NOMO-1 treated with dmso at 0.1 percent for 144 hours (cell line): ENCODE results near the gene ERCC1.
"Not testable (repeated sequence)": the region's sequence is repeated elsewhere in the genome, so short reads cannot be mapped to it uniquely, and the experiment has no call there.

Experiments
- DNase-seq: peaks from one replicate; lab custom pipeline; 2025; ENCODE audit not compliant: unreplicated experiment; lab: John Stamatoyannopoulos, UW

ERCC1 gene

DNA sequence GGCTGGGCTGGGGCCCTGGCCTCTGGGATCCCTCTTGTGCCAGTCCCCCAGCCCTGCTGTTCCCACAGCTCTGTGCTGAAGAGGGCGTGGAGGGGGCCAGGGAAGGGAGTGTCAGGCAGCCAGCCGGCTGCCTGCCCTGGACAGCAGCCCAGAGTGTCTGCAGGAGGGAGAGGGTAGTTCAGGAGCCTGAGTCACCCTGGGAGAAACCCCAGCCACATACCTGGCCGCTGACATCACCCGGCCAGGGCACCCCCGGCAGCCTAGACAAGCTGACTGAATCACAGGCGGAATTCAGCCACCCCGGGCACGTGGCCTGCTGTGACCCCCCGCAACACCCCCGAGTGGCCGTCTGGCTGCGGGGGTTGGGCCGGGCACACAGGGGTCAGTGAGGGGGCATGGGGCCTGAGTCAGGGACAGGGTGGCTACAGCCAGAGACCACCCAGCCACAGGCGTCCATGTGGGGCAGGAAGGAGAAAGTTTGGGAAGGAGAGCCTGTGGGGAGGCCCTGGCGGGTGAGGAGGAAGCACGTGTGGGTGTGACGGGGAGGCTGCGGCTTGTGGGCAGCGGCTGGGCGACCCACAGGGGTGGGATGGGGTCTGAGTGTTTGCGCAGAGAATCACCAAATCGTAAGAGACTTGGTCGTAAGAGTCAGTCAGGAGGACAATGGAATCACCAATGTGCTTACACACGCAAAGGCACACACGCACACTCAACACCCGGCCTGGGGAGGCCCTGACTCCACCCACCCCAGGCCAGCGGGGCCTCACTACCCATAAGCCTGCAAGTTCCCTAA is 32.2 kb upstream of the ERCC1 start:
- peak; percentile 79 for DNase-seq

DNA sequence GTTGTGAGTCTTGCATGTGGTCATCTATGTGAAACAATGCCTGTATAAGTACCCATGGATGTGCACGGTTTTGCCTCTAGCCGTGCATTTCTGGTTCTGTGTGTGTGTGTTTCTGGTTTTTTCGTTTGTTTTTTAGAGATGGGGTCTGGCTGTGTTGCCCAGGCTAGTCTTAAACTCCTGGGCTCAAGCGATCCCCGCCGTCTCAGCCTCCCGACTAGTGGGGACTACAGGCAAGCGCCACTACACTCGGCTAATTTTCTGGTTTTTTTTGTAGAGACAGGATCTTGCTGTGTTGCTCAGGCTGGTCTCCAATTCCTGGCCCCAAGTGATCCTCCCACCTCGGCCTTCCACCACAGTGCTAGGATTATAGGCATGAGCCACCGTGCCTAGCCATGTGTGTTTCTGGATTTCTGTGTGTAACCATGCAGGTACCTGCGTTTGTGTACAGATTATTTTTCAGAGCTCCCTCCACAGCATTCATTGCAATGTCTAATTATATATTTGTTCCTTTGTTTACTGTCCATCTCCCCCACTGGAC is 28.2 kb upstream of the ERCC1 start:
- no peak for DNase-seq

DNA sequence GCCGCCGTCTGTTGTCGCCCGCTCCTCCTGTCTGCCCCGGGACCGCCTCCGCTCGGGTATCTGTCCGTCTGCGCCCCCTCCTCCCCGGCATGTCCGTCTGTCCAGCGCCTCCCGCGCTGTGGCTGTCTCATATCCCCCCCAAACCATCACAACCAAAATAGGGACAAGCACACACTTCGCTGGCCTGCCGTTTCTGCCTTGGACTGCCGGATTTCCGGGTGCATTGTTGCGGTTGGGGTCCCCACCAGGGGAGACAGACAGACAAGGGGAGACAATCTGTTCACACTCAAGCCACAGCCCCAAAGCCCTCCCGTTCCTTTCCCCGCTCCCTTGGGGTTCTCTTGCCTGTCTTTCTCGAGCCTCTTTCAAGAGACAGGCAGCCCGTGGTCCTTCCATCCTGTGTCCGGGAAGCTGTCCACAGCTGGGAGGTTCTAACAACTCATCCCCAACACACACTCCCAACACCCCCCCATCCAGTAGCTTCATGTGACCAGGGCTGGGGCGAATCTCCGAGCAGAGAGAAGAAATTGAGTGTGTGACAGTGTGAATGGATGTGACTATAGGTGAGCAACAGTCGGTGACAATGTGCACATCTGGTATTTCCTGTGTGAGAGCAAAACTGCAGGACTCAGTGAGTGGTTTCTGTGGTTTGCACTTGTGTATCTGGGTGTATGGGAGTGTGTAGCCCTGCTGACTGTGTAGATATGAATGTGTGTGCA is 27.6 kb upstream of the ERCC1 start:
- no peak for DNase-seq

DNA sequence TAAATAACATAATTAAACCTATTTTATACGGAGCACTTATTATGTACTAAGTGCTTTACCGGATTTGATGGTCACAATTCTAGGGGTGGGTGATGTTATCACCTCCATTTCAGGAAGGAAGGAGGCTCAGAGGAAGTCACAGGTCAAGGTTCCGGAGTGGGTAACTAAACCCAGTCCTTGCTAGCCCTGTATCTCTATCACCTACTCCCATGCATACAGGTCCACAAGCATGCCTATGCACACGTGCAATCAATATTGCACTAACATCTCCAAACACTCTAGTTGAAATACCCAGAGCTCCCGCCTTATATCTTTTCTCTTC is 26.3 kb upstream of the ERCC1 start:
- no peak for DNase-seq

DNA sequence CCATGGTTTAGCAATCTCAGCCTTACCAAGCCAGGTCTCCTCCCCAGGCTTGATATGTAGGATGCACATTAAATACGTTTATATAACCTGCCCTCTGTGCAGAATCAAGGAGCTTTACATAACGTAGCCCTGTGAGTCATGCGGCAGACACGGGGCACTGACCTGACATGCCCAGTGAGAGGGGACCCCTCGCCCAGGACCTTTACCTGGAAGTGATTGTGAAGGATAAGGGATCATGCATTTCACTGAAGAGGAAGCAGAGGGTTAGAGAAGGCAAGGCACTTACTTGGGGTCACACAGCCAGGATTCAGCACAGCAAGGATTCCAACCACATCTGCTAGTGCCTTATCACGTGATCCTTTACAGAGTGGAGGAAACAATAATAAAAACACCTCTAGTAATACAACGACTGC is 25.2 kb upstream of the ERCC1 start:
- DNase-seq: no peak

DNA sequence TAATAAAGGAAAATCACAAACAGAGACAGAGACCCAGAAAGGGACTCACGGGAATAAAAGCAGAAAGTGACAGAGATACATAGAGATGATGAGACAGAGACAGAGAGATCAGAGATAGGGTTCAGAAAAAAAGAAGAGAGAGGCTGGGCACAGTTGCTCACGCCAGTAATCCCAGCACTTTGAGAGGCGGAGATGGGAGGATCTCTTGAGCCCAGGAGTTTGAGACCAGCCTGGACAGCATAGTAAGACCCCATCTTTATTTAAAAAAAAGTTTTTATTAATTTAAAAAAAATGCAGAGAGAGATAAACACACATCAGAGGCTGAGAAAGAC is 24.7 kb upstream of the ERCC1 start:
- DNase-seq: no peak

DNA sequence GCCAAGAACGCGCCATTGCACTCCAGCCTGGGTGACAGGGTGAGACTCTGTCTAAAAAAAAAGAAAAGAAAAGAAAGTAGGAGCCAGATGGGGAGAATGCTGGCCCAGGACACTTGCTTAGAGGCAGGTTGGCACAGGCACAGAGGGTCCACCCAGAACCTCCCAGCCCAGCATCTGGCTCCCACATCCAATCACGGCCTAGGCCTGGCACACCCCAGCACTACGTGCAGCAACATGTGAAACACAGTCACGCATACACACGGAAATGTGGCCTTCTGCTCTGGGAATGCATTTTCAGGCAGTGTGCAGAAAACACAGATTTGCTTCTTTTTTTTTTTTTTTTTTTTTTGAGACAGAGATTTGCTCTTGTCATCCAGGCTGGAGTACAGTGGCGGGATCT is 23.2 kb upstream of the ERCC1 start:
- DNase-seq: no peak

DNA sequence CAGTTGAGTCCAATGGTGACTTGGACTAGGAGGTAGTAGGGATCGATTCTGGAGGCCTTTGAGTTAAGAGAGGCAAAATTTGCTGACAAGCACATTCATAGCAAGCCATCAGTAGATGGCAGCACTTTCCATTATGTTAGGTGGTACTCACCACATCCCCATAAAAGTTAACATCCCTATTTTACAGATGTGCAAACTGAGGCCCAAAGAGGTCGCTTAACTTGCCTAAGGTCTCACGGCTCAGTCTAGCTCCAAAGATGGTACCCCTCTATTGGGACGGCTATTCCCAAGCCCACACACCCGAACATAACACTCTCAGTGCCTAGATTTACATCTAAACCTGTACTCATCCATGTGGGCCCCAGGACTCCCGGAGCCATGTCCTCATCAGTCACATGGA is 22.6 kb upstream of the ERCC1 start:
- no peak for DNase-seq

DNA sequence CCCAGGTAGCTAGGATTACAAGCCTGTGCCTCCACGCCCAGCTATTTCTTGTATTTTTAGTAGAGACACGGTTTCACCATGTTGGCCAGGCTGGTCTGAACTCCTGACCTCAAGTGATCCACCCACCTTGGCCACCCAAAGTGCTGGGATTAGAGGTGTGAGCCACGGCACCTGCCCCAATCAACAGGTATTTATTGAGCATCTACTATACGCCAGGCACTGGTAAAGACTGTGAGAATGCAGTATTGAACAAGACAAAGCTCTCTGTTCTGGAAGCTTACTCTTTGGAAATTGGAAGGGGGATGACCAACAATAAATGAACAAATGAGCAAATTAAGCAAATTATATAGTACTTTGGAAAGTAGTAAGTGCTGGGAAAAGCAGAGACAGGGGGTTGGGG is 21.4 kb upstream of the ERCC1 start:
- DNase-seq: no peak

DNA sequence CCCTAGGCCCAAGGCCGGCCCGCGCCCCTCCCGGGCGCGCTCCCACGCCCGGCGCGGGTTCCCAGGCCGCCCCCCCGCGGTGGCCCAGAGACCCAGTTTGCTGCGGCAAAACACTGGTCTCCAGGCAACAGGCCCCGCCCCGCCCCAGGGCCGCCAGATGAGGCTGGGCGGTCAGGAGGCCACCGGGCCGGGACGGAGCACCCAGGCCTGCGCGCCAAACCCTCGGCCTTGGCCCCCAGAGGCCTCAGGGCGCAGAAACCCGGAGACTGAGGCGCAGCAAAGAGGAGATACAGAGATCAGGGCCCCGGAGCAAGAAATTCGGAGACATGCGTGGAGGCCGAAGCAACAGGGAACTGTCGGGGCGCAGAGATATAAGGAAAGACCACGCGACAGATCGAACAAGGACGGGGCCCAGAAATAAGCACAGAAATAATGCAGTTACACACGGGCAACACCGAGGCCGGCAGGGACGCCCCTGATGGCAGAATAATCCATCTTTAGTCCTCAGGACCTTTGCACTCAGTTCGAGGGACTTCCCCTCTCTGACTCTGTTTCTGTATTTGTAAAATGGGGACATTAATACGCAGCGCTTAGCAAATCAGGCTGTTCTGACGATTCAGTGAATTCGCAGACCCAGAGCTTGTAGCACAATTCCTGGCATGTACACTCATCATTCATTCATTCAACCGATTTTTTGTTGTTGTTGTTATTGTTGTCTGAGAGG is 20.8 kb upstream of the ERCC1 start:
- peak; percentile 44 for DNase-seq

DNA sequence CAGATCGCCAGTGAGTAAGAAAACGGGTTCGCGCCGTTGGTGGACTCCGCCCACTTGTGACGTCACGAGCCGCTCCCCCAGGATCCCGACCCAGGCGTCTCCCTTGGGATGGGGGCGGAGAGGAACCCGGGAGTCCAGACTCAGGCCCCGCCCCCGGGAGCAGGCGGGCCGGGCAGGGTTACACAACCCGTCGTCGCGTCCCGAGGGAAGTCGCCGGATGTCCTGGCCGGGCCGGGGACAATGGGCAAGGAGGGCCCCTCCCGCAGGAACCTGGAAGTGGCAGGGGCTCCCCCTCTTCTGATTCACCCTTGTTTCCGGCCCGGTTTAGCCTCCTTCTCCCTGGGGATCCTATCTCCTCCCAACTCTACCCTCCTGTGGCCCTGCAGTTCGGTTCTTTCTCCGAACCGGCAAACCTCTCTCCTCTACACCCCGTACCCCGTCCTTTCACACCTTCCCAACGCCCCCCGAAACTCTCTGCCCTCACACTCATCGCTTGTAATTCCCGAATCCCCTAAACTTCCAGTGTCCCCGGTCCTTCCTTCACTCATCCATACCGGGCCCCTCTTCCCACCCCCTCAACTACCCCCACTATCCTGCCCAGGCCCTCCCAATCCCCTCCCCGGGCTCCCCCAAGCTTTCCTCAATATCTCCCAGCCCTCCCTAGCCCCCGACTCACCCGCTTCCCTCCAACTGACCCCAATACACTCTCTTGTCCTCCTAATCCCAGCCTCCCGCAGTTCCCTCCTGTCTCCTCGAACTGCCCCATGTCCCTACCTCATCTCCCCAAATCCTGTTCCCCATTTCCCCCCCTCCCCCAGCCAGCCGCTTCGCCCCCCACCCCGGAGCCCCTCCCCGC is 20.0 kb upstream of the ERCC1 start:
- no peak for DNase-seq

DNA sequence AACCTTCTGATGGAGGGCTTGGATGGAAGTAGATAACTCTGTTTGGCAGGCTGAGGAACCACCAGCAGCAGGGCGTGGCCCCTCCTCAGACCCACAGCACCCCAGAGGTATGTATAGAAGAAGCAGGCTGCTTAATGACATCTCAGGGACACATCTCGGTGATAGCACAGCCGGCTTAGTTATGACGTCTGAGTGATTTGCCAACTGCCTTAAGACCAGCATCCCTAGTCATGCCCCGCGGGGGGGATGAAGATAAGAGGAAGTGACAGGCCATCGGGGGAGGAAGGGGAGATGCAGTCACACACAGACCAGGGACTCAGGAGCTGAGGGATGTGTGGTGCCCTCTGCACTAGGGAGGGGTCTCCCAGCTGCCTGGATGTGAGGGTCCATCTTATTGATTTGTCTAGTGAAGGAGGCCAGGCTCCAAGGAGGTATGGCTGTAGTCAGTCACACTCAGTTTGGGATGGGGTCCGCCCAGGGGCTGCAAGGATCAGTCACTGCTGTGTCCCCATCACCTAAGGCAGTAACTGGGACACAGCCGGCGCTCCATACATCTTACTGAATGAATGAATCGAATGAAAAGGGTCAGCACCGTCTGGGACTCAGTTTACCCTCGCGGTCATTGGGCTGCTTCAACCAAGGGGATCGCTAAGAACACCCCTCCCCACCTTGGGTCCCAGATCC is 19.2 kb upstream of the ERCC1 start:
- peak; percentile 79 for DNase-seq

DNA sequence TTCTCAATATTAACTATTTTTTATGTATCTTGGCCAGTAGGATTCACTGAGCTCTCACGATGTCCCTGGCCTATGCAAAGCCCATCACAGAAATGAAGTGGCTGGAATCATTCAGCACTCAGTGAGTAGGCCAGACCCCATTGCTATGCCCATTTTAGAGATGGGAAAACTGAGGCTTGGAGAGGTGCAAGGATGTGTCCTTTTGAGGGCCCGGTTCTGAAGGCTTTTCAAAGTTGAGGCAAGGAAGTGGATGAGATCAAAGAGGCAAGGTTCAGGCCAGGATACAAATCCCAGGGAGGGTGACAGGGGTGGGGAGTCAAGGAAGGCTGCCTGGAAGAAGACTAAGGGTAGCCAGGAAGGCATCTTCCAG is 18.7 kb upstream of the ERCC1 start:
- no peak for DNase-seq

DNA sequence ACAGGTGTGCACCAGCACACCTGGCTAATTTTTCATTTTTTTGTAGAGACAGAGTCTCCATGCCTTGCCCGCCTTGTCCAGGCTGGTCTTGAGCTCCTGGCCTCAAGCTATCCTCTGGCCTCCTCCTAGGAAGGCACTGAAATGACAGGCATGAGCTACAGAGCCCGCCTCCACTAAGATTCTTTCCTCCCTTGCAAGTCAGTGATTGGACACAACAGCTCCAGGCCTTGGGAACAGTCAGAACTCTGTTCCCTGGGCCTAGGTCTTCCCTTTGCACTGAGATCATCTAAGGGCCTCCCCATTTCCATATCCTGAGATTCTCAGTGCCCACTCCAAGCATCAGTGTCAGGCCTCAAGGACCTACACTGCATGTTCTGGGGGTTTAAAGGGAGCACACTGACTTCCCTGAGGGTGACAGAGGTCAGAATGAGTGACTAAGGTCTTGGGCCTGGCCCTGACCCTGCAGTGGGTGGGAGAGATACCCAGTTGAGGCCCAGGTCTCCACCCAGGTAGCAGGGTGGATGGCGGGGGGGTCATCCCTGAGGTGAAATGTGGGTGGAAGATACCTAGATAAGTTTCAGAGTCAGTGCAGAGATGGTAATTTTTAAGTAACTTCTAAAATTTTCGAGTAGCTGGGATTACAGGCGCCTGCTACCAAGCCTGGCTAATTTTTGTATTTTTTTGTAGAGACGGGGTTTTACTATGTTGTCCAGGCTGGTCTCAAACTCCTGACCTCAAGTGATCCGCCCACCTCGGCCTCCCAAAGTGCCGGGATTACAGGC is 17.3 kb upstream of the ERCC1 start:
- no peak for DNase-seq

DNA sequence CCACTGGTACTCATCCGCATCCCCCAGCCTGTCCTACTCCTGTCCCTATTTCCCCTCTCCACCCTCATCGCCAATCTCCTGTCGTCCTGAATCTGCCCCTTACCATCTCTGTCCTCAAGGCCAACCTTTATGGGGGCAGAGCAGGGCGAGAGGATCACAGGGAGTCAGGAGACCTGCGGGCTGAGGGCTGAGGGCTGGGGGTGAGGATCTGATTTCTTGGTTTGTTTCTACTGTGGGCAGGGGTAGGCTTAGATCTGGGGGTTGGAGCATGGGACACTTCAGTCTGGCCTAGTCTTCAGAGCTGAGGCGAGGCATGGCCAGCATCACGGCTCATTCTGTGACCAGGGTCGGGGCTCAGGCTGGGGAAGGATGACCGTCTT is 16.5 kb upstream of the ERCC1 start:
- DNase-seq: no peak

DNA sequence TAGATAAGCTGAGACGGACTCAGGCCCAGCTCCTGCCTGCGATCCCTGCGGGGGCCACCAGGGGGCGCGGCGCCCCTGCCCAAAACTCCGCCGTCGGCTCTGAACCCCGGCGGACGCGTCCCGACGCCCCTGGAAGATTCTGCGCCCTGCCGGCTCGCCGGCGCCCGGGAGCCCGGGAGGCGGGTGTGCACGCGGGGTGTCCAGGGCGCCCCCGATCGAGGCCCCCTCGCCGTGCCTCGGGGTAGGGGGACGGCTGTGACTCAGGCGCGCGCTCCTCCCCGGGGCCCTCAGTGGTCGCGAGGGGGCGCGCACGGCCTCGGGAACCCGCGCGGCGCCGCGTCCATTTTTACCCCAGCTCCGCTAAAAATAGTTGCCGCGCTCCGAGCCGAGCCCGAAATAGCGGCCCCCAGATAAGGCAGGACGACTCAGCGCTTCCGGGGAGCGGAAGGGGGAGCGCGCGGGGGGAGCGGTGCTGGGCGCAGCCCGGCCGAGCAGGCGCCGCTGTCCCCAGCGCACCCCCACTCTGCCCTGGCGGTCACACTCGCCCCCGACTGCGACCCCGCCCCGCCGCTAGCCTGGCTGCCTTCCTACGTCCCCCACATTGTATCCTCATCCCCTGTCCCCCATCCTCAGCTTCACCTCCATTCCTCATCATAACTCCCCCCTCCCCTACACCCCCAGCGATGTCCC is 16.0 kb upstream of the ERCC1 start:
- DNase-seq: peak; percentile 66

DNA sequence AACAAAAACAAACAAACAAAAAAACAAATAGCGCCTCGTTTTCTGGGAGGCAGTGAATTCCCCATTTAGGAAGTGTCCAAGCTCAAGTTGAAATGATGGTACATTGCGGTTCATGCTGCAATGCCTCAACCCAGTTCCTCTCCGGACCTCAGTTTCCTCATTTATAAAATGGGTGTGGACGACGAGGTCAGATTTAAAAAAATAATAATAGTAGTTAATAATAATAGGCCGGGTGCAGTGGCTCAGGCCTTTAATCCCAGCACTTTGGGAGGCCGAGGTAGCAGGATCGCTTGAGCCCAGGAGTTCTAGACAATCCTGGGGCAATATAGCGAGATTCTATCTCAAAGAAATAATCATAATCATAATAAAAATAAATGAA is 15.5 kb upstream of the ERCC1 start:
- no peak for DNase-seq

DNA sequence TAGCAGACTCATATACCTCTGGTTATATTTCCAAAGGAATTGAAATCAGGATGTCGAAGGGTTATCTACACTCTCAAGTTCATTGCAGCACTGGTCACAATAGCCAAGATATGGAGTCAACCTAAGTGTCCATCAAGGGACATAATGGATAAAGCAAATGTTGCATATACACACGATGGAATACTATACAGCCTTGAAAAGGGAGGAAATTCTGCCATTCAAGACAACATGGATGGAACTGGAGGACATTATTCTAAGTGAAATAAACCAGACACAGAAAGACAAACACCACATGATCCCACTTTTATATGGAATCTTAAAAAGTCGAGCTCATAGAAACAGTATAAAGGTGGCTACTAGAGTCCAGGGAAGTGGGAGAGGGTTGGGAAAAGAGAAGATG is 13.6 kb upstream of the ERCC1 start:
- no peak for DNase-seq

DNA sequence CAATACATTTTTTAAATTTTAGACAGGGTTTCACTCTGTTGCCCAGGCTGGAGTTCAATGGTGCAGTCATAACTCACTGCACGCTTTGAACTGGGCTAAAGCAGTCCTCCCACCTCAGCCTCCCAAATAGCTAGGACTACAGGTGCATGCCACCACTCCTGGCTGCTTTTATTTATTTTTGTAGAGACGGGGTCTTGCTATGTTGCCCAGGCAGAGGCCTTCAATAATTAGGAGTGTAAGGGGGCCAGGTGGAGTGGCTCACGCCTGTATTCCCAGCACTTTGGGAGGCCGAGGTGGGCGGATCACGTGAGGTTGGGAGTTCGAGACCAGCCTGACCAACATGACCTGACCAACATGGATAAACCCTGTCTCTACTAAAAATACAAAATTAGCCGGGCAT is 8.8 kb upstream of the ERCC1 start:
- not testable (repeated sequence) for DNase-seq
